SK-N-SH (cell line): ENCODE measurements around the gene SRGAP1. TPM values are rescaled to one million over a fixed set of nuclear protein-coding genes. Genes with fewer than 3 reads are reported as not detected.

Experiments
- CTCF ChIA-PET: fragments of 300-600, 350-600 bp; formaldehyde crosslinking; extraction: SDS; loops from one replicate; lab custom pipeline; 2021; lab: Yijun Ruan, JAX
- POLR2A ChIA-PET: fragments of 350-600 bp; sonication (Branson Sonifier 250); formaldehyde crosslinking; extraction: SDS; loops from one replicate; lab custom pipeline; 2020; ENCODE audit warnings: antibody characterized with exemption, inconsistent platforms; lab: Yijun Ruan, JAX
- DNase-seq: peaks from one replicate; pipeline ENCODE4 v3.0.0; 2012
- H2AFZ ChIP-seq: fragments of 200-600 bp; sonication (generic); 2 replicates; pipeline ENCODE4 v1.8.1; 2016; ENCODE audit warnings: antibody characterized with exemption, mild to moderate bottlenecking, low read depth
- H3F3A ChIP-seq: fragments of 200-600 bp; sonication (generic); replicated peaks from 2 replicates; pipeline ENCODE3; 2016; ENCODE audit warnings: antibody characterized with exemption, mild to moderate bottlenecking; ENCODE audit not compliant: insufficient read depth
- H3K27ac ChIP-seq, 2 experiments: fragments of 200-500 bp in 1 of 2; fragments of 200-600 bp in 1 of 2; sonication (Bioruptor generic) in 1 of 2; sonication (generic), shearing (Covaris generic) in 1 of 2; 2 replicates each; pipeline versions ENCODE4 v1.5.1 to v1.6.1; 2014 to 2016; ENCODE audit warnings: low read depth in 2 of 2, inconsistent platforms in 1 of 2, low read length in 1 of 2, mild to moderate bottlenecking in 1 of 2, mixed read lengths in 1 of 2
- H3K27me3 ChIP-seq: fragments of 200-600 bp; sonication (generic), shearing (Covaris generic); 2 replicates; pipeline ENCODE4 v1.6.1; 2016; ENCODE audit warnings: mixed run types; ENCODE audit not compliant: insufficient read depth
- H3K36me3 ChIP-seq, 2 experiments: fragments of 200-500 bp in 1 of 2; fragments of 200-600 bp in 1 of 2; sonication (Bioruptor generic) in 1 of 2; sonication (generic) in 1 of 2; replicated peaks in 1 of 2; 2 replicates each; pipeline versions ENCODE3 to v1.5.1; 2014 to 2016; ENCODE audit warnings: low read length in 1 of 2, mild to moderate bottlenecking in 1 of 2; ENCODE audit not compliant: insufficient read depth in 2 of 2, control insufficient read depth in 1 of 2
- H3K4me1 ChIP-seq, 2 experiments: fragments of 200-500 bp in 1 of 2; fragments of 200-600 bp in 1 of 2; sonication (Bioruptor generic) in 1 of 2; sonication (generic), shearing (Covaris generic) in 1 of 2; 2 replicates each; pipeline versions ENCODE4 v1.5.1 to v1.6.1; 2014 to 2016; ENCODE audit warnings: low read depth in 1 of 2, low read length in 1 of 2, mixed run types in 1 of 2; ENCODE audit not compliant: insufficient read depth in 2 of 2, control insufficient read depth in 1 of 2
- H3K4me2 ChIP-seq: fragments of 200-600 bp; sonication (generic), shearing (Covaris generic); 2 replicates; pipeline ENCODE4 v1.6.1; 2017; ENCODE audit warnings: mixed run types
- H3K4me3 ChIP-seq, 2 experiments: fragments of 200-500 bp in 1 of 2; fragments of 200-600 bp in 1 of 2; sonication (Bioruptor generic) in 1 of 2; sonication (generic), shearing (Covaris generic) in 1 of 2; 2 replicates each; pipeline versions ENCODE4 v1.5.1 to v1.8.1; 2014 to 2016; ENCODE audit warnings: low read depth in 2 of 2, inconsistent platforms in 1 of 2, low read length in 1 of 2, mild to moderate bottlenecking in 1 of 2, mixed read lengths in 1 of 2, moderate library complexity in 1 of 2
- H3K79me2 ChIP-seq: fragments of 200-600 bp; sonication (generic); 2 replicates; pipeline ENCODE4 v1.8.1; 2017; ENCODE audit warnings: mild to moderate bottlenecking; ENCODE audit not compliant: insufficient read depth
- H3K9ac ChIP-seq: fragments of 200-600 bp; sonication (generic); 2 replicates; pipeline ENCODE4 v1.6.1; 2017; ENCODE audit warnings: mixed run types
- H3K9me2 ChIP-seq: fragments of 200-600 bp; sonication (generic); 2 replicates; pipeline ENCODE4 v1.6.1; 2017; ENCODE audit warnings: mixed run types
- H3K9me3 ChIP-seq: fragments of 200-600 bp; sonication (generic); 2 replicates; pipeline ENCODE4 v1.6.1; 2017; ENCODE audit warnings: mixed run types, mild to moderate bottlenecking, moderate library complexity
- H4K20me1 ChIP-seq: fragments of 200-600 bp; sonication (generic); 2 replicates; pipeline ENCODE4 v1.6.1; 2017; ENCODE audit warnings: mild to moderate bottlenecking, mixed run types; ENCODE audit not compliant: insufficient read depth
- CHD2 ChIP-seq: fragments of 150-350 bp; IDR thresholded peaks from 2 replicates; pipeline ENCODE4 v1.6.1; 2018; ENCODE audit warnings: low read length; ENCODE audit not compliant: partially characterized antibody
- EP300 ChIP-seq, 2 experiments: IDR thresholded peaks; 2 replicates each; pipeline versions ENCODE4 v1.4.0 to v1.6.1; 2012; ENCODE audit warnings: borderline replicate concordance in 1 of 2, low read depth in 1 of 2, low read length in 1 of 2
- EZH2phosphoT487 ChIP-seq: fragments of 200-600 bp; sonication (generic); IDR thresholded peaks from 2 replicates; pipeline ENCODE4 v1.6.1; 2017; ENCODE audit warnings: low read depth, mixed run types, mild to moderate bottlenecking, antibody characterized with exemption, moderate library complexity, borderline replicate concordance
- FOXJ3 ChIP-seq: sonication (generic); formaldehyde crosslinking; IDR thresholded peaks from 2 replicates; pipeline ENCODE4 v1.5.1; 2020; ENCODE audit warnings: mild to moderate bottlenecking, missing genetic modification reagents
- GABPA ChIP-seq: IDR thresholded peaks from 2 replicates; pipeline ENCODE4 v1.4.0; 2012; ENCODE audit warnings: low read depth, mild to moderate bottlenecking
- IRF3 ChIP-seq: fragments of 150-350 bp; IDR thresholded peaks from 2 replicates; pipeline ENCODE4 v1.6.1; 2016; ENCODE audit warnings: mild to moderate bottlenecking, low read depth, low read length
- MEF2A ChIP-seq: IDR thresholded peaks from 2 replicates; pipeline ENCODE4 v1.4.0; 2012; ENCODE audit warnings: low read depth, borderline replicate concordance
- NFIC ChIP-seq: IDR thresholded peaks from 2 replicates; pipeline ENCODE4 v1.4.0; 2012; ENCODE audit warnings: borderline replicate concordance
- POLR2AphosphoS5 ChIP-seq: IDR thresholded peaks from 2 replicates; pipeline ENCODE4 v1.6.1; 2012; ENCODE audit warnings: low read depth, low read length
- RAD21 ChIP-seq: IDR thresholded peaks from 2 replicates; pipeline ENCODE4 v1.6.1; 2012; ENCODE audit warnings: mild to moderate bottlenecking, low read length
- RCOR1 ChIP-seq: fragments of 150-350 bp; IDR thresholded peaks from 2 replicates; pipeline ENCODE4 v1.6.1; 2017; ENCODE audit warnings: antibody characterized with exemption, low read length
- REST ChIP-seq: IDR thresholded peaks from 2 replicates; pipeline ENCODE4 v1.6.1; 2012; ENCODE audit warnings: mild to moderate bottlenecking, low read depth, low read length, moderate library complexity
- RFX5 ChIP-seq: IDR thresholded peaks from 2 replicates; pipeline ENCODE4 v1.6.1; 2012; ENCODE audit warnings: mild to moderate bottlenecking, improper control_type of control experiment, low read length
- TAF1 ChIP-seq: IDR thresholded peaks from 2 replicates; pipeline ENCODE4 v1.6.1; 2012; ENCODE audit warnings: low read depth, mild to moderate bottlenecking, low read length, moderate library complexity, borderline replicate concordance
- USF1 ChIP-seq: IDR thresholded peaks from 2 replicates; pipeline ENCODE4 v1.4.0; 2012; ENCODE audit warnings: low read depth, borderline replicate concordance
- WGBS: methylation state at CpG from one replicate; pipeline ENCODE4 v1.1.6; 2017; ENCODE audit warnings: low lambda C conversion rate; 5-methylcytosine and 5-hydroxymethylcytosine counted together
- polyA plus RNA-seq, 3 experiments: library from polyadenylated mRNA; depleted of rRNA; stranded (reverse); fragments of >200 nt; gene quantifications; 2 replicates each; pipeline ENCODE4 v1.2.3, GENCODE V29; 2012

The SRGAP1 gene
- polyA plus RNA-seq, 1 of the 3 experiments (the other 2 are of a cell fraction): 2.6 TPM

- no peaks in the 10 kb centered on the region for H3K36me3 ChIP-seq
- H3K4me1 ChIP-seq: no peaks in the 10 kb centered on the region; a peak in 1 of 4 replicates
- TF ChIP-seq RFX5 (no peak), USF1 (no peak), MEF2A (no peak), POLR2AphosphoS5 (no peak), TAF1 (no peak), RCOR1 (no peak), EZH2phosphoT487 (no peak), CHD2 (no peak), REST (no peak), GABPA (no peak)
- H2AFZ ChIP-seq: no peak overlapping the region
- no peak overlapping the region for H3K9ac ChIP-seq
- no peak overlapping the region for H3K4me2 ChIP-seq
- no peak overlapping the region for H3K4me3 ChIP-seq
- H3K27ac ChIP-seq: no peak overlapping the region
- no peaks in the 10 kb centered on the region for H3K9me3 ChIP-seq
- H3K79me2 ChIP-seq: no peaks in the 10 kb centered on the region
- DNase-seq: no peak
- ChIA-PET POLR2A (no interaction called here), CTCF (interaction anchor here (0.6 kb wide), 1 partner anchor 27 kb away, joined by 3 read pairs; no protein-coding TSS in a partner anchor)
- H4K20me1 ChIP-seq: no peaks in the 10 kb centered on the region
- H3F3A ChIP-seq: peaks cover 4% of the 10 kb centered on the region
- 92% methylated on average over 2 of the region's 2 CpGs for WGBS
- H3K27me3 ChIP-seq: no peaks in the 10 kb centered on the region
- no peaks in the 10 kb centered on the region for H3K9me2 ChIP-seq
Measured at GRCh38 chr12:64154677-64155076, 310.2 kb downstream of the SRGAP1 start.

GRCh38 chr12:64157110-64157509 is 312.6 kb downstream of the SRGAP1 start:
- CTCF ChIA-PET: interaction anchor here (0.6 to 1.3 kb wide), 3 partner anchors 9 to 220 kb away, joined by 3 read pairs; no protein-coding TSS in a partner anchor

More at GRCh38 chr12:64157110-64157509, 312.6 kb downstream of the SRGAP1 start:
- Histone ChIP-seq H4K20me1 (no peaks in the 10 kb centered on the region), H3K4me3 (no peak overlapping the region), H3K27me3 (no peaks in the 10 kb centered on the region), H3K27ac (no peak overlapping the region), H2AFZ (no peak overlapping the region), H3K4me2 (no peak overlapping the region), H3K9me3 (no peaks in the 10 kb centered on the region), H3K9me2 (no peaks in the 10 kb centered on the region), H3K9ac (no peak overlapping the region), H3K36me3 (no peaks in the 10 kb centered on the region), H3F3A (peaks cover 4% of the 10 kb centered on the region), H3K79me2 (no peaks in the 10 kb centered on the region), H3K4me1 (peaks cover 0 to 6% of the 10 kb centered on the region in 2 experiments; a peak in 2 of 4 replicates)
- POLR2A ChIA-PET: no interaction called here
- TF ChIP-seq EP300 (IDR thresholded peaks at IDR 0.05; ENCODE audit: borderline replicate concordance in 1 of 2, low read depth in 1 of 2, low read length in 1 of 2) (no peak), NFIC (no peak), IRF3 (no peak), EZH2phosphoT487 (no peak), FOXJ3 (CRISPR knock-in tag) (no peak), RCOR1 (no peak), RAD21 (no peak)
- WGBS: 91% methylated on average over 2 of the region's 2 CpGs
- DNase-seq: no peak
